Small intestine (tissue), 7 donors: ENCODE measurements around the gene LUC7L2. TPM values are rescaled to one million over a fixed set of nuclear protein-coding genes. Genes with fewer than 3 reads are reported as not detected.
"Not testable (repeated sequence)": the region's sequence is repeated elsewhere in the genome, so short reads cannot be mapped to it uniquely, and the experiment has no call there.

Experiments
- DNase-seq, 2 donors: peaks; one replicate each; pipeline versions ENCODE4 v3.0.0 to v3.0.0-alpha.2; 2013
- FAIRE-seq: peaks from 2 replicates; lab custom pipeline; 2012; peaks lifted over from hg19 to GRCh38; lab: Jason Lieb, UNC
- H3K27ac ChIP-seq, 3 donors: one replicate each; pipeline ENCODE4 v1.5.1; 2013; ENCODE audit warnings: low read length in 2 of 3, mild to moderate bottlenecking in 2 of 3, control low read depth in 1 of 3, inconsistent platforms in 1 of 3, low read depth in 1 of 3, moderate library complexity in 1 of 3
- H3K27me3 ChIP-seq, 3 donors: one replicate each; pipeline ENCODE4 v1.6.1; 2013; ENCODE audit warnings: low read length in 3 of 3, inconsistent platforms in 1 of 3; ENCODE audit not compliant: control insufficient read depth in 3 of 3, insufficient read depth in 3 of 3
- H3K36me3 ChIP-seq, 3 donors: one replicate each; pipeline ENCODE4 v1.6.1; 2013; ENCODE audit warnings: low read length in 3 of 3, inconsistent platforms in 1 of 3, low read depth in 1 of 3, mild to moderate bottlenecking in 1 of 3, moderate library complexity in 1 of 3; ENCODE audit not compliant: control insufficient read depth in 3 of 3, insufficient read depth in 2 of 3
- H3K4me1 ChIP-seq, 3 donors: one replicate each; pipeline ENCODE4 v1.6.1; 2013; ENCODE audit warnings: low read length in 2 of 3, inconsistent platforms in 1 of 3, low read depth in 1 of 3, mild to moderate bottlenecking in 1 of 3, moderate library complexity in 1 of 3; ENCODE audit not compliant: control insufficient read depth in 3 of 3, insufficient read depth in 2 of 3
- H3K4me3 ChIP-seq, 3 donors: one replicate each; pipeline ENCODE4 v1.5.1; 2013; ENCODE audit warnings: low read length in 3 of 3, control low read depth in 1 of 3, inconsistent platforms in 1 of 3, low read depth in 1 of 3, mild to moderate bottlenecking in 1 of 3, moderate library complexity in 1 of 3
- H3K9me3 ChIP-seq, 2 donors: one replicate each; pipeline ENCODE4 v1.6.1; 2013; ENCODE audit warnings: low read depth in 1 of 2, low read length in 1 of 2; ENCODE audit not compliant: control insufficient read depth in 2 of 2, insufficient read depth in 1 of 2
- WGBS, 3 donors: extraction: QIAGEN DNeasy Blood & Tissue Kit; methylation state at CpG; one replicate each; pipeline ENCODE4 v1.1.7; 2013; 5-methylcytosine and 5-hydroxymethylcytosine counted together
- polyA plus RNA-seq, 4 donors: library from polyadenylated mRNA; stranded (reverse) in 3 of 4; unstranded in 1 of 4; fragments of 200-250 nt in 3 of 4; fragments of 120-200 nt in 1 of 4; gene quantifications; one replicate each; pipeline versions ENCODE4 v1.2.1 to v1.2.3, GENCODE V29; 2013
- donor health status: healthy with polysubstance abuse.
- donor health status: control.
- donor health status: control.
- donor health status: Bipolar disorder and iron deficiency.
- donor health status: healthy.

The LUC7L2 gene
- polyA plus RNA-seq, 4 donors = 32.2 to 96.4 (median 40.8) TPM

DNA sequence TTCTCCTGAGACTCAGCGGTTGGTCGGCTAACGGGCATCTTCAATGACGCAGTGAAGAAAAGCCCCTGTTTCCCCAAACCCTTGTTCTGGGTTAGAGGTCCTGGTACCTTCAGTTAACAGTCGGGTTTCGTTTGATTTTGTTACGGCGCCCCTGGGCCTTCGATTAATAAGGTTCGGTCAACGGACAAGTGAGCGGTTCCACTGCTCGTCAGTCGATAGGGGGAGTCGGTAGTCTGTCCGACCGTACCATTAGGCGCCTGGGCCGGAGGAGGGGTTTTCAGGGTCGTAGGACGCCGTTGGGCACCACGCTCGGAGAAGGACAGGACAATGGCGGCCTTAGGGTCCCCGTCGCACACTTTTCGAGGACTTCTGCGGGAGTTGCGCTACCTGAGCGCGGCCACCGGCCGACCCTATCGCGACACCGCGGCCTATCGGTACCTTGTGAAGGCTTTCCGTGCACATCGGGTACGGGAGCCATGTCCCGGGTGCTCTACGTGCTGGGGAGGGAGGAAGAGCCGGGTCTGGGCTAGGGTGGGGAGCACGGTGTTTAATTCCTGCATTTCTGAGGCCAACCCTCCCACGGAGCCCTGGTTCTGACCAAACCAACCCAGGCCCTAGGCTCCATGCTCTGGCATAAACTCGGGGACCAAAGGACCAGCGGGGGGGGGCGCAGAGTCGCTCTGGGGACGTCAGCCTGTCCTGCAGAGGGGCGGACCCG is 18.5 kb upstream of the LUC7L2 start, which contains the start of gene FMC1:
FMC1 (plus strand) TSS at position 280 of the 718 bp plus-strand sequence; CDS start at position 328, 48 bp downstream.
- WGBS, 3 donors = 0 to 1% (median 0%) methylated on average over 49 to 54 of the region's 54 CpGs
- FAIRE-seq = no peak

DNA sequence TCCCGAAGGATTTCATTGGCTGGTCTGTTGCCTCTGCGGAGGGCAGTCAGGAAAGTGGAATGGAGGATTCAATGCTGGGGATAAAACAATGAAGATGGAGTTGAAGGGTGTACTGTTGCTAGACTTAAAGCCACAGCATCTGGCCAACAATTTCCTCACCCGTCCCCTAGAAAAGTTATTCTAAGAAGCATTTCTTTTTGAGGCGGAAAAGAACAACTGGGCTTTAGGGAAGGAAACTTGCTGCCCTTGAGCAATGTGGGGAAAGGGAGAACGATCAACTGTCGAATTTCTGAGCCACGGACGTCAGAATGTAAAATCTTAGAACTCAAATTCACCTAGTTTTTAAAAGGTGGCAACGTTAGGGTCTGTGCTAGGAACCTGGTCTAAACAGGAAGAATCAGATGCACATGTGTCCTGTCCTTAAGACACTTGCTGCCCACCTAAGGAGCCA is 17.9 kb upstream of the LUC7L2 start:
- DNase-seq = no peak
- H3K4me1 ChIP-seq = peaks cover 0 to 5% (median 0%) of the 10 kb centered on the region in 3 donors
- H3K36me3 ChIP-seq = peaks cover 0 to 3% (median 3%) of the 10 kb centered on the region in 3 donors
- WGBS, 3 donors = 0% methylated on average over 9 of the region's 9 CpGs
- H3K9me3 ChIP-seq = peaks cover 0 to 4% of the 10 kb centered on the region in 2 donors
- no peaks in the 10 kb centered on the region for H3K27me3 ChIP-seq
- peak overlapping the region; percentile 76 to 78 (median 77) for H3K4me3 ChIP-seq
- no peak for FAIRE-seq
- H3K27ac ChIP-seq = peak overlapping the region; percentile 98 to 99 (median 98)

More for the DNA sequence above, 18.5 kb upstream of the LUC7L2 start, which contains the start of gene FMC1:
- H3K27me3 ChIP-seq = no peaks in the 10 kb centered on the region
- peak; percentile 93 to 96 for DNase-seq
- H3K36me3 ChIP-seq = peaks cover 0 to 3% (median 2%) of the 10 kb centered on the region in 3 donors
- H3K4me1 ChIP-seq = peaks cover 0 to 5% (median 0%) of the 10 kb centered on the region in 3 donors
- H3K4me3 ChIP-seq = peak within 1 kb of the TSS; percentile 76 to 78 (median 77)
- peak within 1 kb of the TSS; percentile 98 to 99 (median 98) for H3K27ac ChIP-seq
- H3K9me3 ChIP-seq = peaks cover 0 to 4% of the 10 kb centered on the region in 2 donors

DNA sequence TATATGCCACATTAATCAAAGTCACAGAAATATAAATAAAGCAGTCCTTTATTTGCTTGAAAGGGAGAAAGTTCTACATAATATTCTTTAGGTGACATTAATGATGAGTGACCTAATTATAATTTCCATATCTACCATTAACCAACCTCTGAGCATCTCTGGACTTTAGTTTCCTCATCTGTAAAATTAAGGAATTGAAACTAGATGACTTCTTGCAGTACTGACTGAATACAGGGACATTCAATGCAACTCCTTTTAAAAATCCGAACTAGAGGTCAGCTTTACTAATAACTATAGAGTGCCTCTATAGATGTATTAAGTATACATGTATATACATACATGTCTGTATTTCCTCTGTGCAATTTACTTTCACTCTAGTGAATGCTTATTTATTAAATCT is 14.7 kb upstream of the LUC7L2 start:
- FAIRE-seq (no peak), DNase-seq (no peak)
- Histone ChIP-seq H3K4me1 (peaks cover 0 to 5% (median 0%) of the 10 kb centered on the region in 3 donors), H3K36me3 (peaks cover 0 to 14% (median 5%) of the 10 kb centered on the region in 3 donors), H3K4me3 (no peak overlapping the region), H3K27me3 (no peaks in the 10 kb centered on the region), H3K9me3 (no peaks in the 10 kb centered on the region), H3K27ac (no peak overlapping the region)
- WGBS, 3 donors = 80 to 95% (median 87%) methylated on average over 1 of the region's 1 CpG

DNA sequence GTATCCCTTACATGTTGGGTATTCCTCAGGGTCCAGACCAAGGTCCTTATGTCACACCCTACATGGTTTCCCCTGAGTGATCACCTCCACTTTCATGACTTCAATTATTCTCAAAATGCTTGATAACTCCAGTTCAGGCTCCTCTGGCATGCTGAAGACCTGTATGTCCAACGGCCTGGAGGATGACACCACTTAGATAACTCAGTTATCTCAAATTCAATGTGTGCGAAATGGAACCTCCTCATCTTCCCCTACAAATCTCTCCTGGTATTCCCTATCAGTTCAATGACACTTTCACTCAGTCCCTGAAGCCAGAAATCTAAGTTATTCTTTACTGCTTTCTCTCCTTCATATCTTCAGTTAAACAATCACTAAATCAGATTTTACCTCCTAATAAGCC is 8.7 kb upstream of the LUC7L2 start:
- no peak for FAIRE-seq
- no peak for DNase-seq
- no peaks in the 10 kb centered on the region for H3K27me3 ChIP-seq
- 91 to 97% (median 92%) methylated on average over 2 of the region's 2 CpGs for WGBS, 3 donors
- no peak overlapping the region for H3K4me3 ChIP-seq
- H3K27ac ChIP-seq = no peak overlapping the region
- no peaks in the 10 kb centered on the region for H3K9me3 ChIP-seq
- peaks cover 0 to 33% (median 4%) of the 10 kb centered on the region in 3 donors for H3K36me3 ChIP-seq
- H3K4me1 ChIP-seq = no peaks in the 10 kb centered on the region

DNA sequence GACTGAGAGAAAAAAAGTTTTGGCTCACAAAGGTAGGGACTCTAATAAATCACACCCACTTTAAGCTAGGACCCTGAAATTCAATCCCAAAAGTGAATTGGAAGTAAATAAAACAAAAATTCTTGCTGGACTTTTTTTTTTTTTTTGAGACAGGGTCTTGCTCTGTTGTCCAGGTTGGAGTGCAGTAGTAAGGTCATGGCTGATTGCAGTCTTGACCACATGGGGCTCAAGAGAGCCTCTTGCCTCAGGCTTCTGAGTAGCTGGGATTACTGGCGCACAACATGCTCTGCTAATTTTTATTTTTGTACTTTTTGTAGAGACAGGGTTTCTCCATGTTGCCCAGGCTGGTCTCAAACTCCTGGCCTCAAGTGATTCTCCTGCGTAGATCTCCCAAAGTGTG is 5.0 kb upstream of the LUC7L2 start:
- no peak overlapping the region for H3K27ac ChIP-seq
- no peaks in the 10 kb centered on the region for H3K4me1 ChIP-seq
- no peak overlapping the region for H3K4me3 ChIP-seq
- DNase-seq = no peak
- FAIRE-seq = no peak
- whole genome bisulfite sequencing, 3 donors = 97 to 100% (median 98%) methylated on average over 2 of the region's 2 CpGs
- H3K9me3 ChIP-seq = no peaks in the 10 kb centered on the region
- H3K27me3 ChIP-seq = no peaks in the 10 kb centered on the region
- H3K36me3 ChIP-seq = peaks cover 0 to 22% (median 0%) of the 10 kb centered on the region in 3 donors

DNA sequence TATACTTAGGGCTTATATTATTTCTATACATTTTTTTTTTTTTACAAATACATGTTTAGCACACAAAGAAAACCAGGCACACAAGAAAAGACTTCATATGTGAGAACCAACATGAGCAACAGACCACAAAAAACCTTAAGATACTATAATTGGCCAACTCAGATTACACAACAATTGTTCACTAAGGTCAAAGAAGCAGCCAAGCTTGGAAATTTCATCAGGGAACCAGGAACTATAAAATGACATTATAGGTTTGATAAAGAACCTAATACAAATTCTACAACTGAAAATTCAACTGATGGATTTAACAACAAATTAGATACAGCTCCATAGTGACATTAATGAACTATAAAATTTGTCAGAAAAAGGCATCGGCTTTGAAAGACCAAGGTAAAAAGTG is 4.4 kb upstream of the LUC7L2 start:
- Histone ChIP-seq H3K27ac (no peak overlapping the region), H3K36me3 (peaks cover 0 to 22% (median 0%) of the 10 kb centered on the region in 3 donors), H3K27me3 (no peaks in the 10 kb centered on the region), H3K4me1 (no peaks in the 10 kb centered on the region), H3K4me3 (no peak overlapping the region), H3K9me3 (no peaks in the 10 kb centered on the region)
- FAIRE-seq (no peak), DNase-seq (no peak)
- 97 to 100% (median 99%) methylated on average over 1 of the region's 1 CpG for WGBS, 3 donors

DNA sequence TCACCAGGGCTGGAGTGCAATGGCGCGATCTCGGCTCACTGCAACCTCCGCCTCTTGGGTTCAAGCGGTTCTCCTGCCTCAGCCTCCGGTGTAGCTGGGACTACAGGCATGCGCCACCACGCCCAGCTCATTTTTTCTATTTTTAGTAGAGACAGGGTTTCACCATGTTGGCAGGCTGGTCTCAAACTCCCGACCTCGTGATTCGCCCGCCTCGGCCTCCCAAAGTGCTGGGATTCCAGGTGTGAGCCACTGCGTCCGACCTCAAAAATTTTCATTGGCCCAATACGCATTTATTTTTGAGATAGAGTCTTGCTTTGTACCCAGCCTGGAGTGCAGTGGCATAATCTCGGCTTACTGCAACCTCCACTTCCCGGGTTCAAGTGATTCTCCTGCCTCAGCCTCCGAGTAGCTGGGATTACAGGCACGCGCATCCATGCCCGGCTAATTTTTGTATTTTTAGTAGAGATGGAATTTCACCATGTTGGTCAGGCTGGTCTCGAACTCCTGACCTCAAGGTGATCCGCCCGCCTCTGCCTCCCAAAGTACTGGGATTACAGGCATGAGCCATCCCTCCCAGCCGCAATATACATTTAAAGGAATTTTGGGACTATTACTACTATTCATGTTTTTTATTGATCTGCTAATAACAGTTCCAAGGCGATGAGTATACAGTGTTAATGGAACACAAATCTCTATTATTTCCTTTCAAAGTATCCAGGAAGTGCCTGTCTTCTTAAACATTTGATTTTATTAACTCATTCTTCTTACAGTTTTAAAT is 1.8 kb upstream of the LUC7L2 start:
- H3K27ac ChIP-seq = peak overlapping the region in 2 of 3 donors; percentile 49 to 92
- not testable (repeated sequence) for H3K27me3 ChIP-seq, H3K4me3 ChIP-seq, DNase-seq, H3K9me3 ChIP-seq, H3K4me1 ChIP-seq, FAIRE-seq
- WGBS, 3 donors = 90 to 92% (median 91%) methylated on average over 27 of the region's 27 CpGs
- H3K36me3 ChIP-seq = peaks cover 0 to 12% (median 0%) of the 10 kb centered on the region in 3 donors
